Thyroid gland (tissue), 4 donors: Measurements from ENCODE around the gene ZDHHC11B.
"Not testable (repeated sequence)": the region's sequence is repeated elsewhere in the genome, so short reads cannot be mapped to it uniquely, and the experiment has no call there.

ENCODE experiments used
- CTCF ChIP-seq, 6 experiments: fragments of 200-600 bp in 3 of 6; fragments of 450-650 bp in 3 of 6; sonication (generic) in 3 of 6; IDR thresholded peaks; one replicate each; pipeline ENCODE4 v1.5.1; 2016 to 2019; ENCODE audit warnings: antibody characterized with exemption in 6 of 6, mild to moderate bottlenecking in 2 of 6, inconsistent platforms in 1 of 6, moderate library complexity in 1 of 6
- POLR2A ChIP-seq, 2 donors: fragments of 450-650 bp; IDR thresholded peaks; one replicate each; pipeline ENCODE4 v1.6.1; 2017; ENCODE audit warnings: antibody characterized with exemption in 2 of 2, mild to moderate bottlenecking in 2 of 2, moderate library complexity in 1 of 2

- not testable (repeated sequence) for TF ChIP-seq POLR2A, CTCF (IDR thresholded peaks at IDR 0.05)
Measured at GRCh38 chr5:682216-682615, 102.3 kb downstream of the ZDHHC11B start.
